Measurements from ENCODE around the gene ADH7.

ADH7 gene

GRCh38 chr4:99463566-99463965, 28.4 kb upstream of the ADH7 start:
- Histone ChIP-seq H3K79me2 (ENCODE audit: control insufficient read depth, low read length) (no peaks in the 10 kb centered on the region), H3F3A (ENCODE audit: control insufficient read depth, insufficient read depth) (no peaks in the 10 kb centered on the region), H3K4me1 (ENCODE audit: control insufficient read depth, low read length) (no peaks in the 10 kb centered on the region), H3K4me3 (ENCODE audit: low read length) (no peak overlapping the region), H3K36me3 (ENCODE audit: control insufficient read depth, low read length) (no peaks in the 10 kb centered on the region), H4K20me1 (ENCODE audit: control insufficient read depth, insufficient read depth, low read depth, low read length) (no peaks in the 10 kb centered on the region), H3K27me3 (ENCODE audit: control insufficient read depth, low read length) (no peaks in the 10 kb centered on the region; the same call in 1 of the 2 replicates), H3K9me3 (ENCODE audit: control insufficient read depth, insufficient read depth, low read length) (no peaks in the 10 kb centered on the region), H3K4me2 (ENCODE audit: low read length) (no peak overlapping the region), H3K9me2 (replicated peaks; ENCODE audit: control insufficient read depth, low read length) (no peaks in the 10 kb centered on the region), H3K27ac (ENCODE audit: low read depth, low read length) (no peak overlapping the region)
- no peak for TF ChIP-seq EZH2phosphoT487 (IDR thresholded peaks at IDR 0.05; ENCODE audit: borderline replicate concordance, low read length)
- TF ChIP-seq CTCF (IDR thresholded peaks at IDR 0.05; ENCODE audit: low read depth, low read length, poor library complexity, severe bottlenecking) = no peak

GRCh38 chr4:99462875-99463464, 27.8 kb upstream of the ADH7 start:
- Histone ChIP-seq H3K9me2 (replicated peaks; ENCODE audit: control insufficient read depth, low read length) (no peaks in the 10 kb centered on the region), H3K27me3 (ENCODE audit: control insufficient read depth, low read length) (no peaks in the 10 kb centered on the region; the same call in 1 of the 2 replicates), H3K4me3 (ENCODE audit: low read length) (no peak overlapping the region), H4K20me1 (ENCODE audit: control insufficient read depth, insufficient read depth, low read depth, low read length) (no peaks in the 10 kb centered on the region), H3F3A (ENCODE audit: control insufficient read depth, insufficient read depth) (no peaks in the 10 kb centered on the region), H3K27ac (ENCODE audit: low read depth, low read length) (no peak overlapping the region), H3K9me3 (ENCODE audit: control insufficient read depth, insufficient read depth, low read length) (no peaks in the 10 kb centered on the region), H3K79me2 (ENCODE audit: control insufficient read depth, low read length) (no peaks in the 10 kb centered on the region), H3K4me1 (ENCODE audit: control insufficient read depth, low read length) (no peaks in the 10 kb centered on the region), H3K4me2 (ENCODE audit: low read length) (no peak overlapping the region), H3K36me3 (ENCODE audit: control insufficient read depth, low read length) (no peaks in the 10 kb centered on the region)
- TF ChIP-seq EZH2phosphoT487 (IDR thresholded peaks at IDR 0.05; ENCODE audit: borderline replicate concordance, low read length) (no peak), CTCF (IDR thresholded peaks at IDR 0.05; ENCODE audit: low read depth, low read length, poor library complexity, severe bottlenecking) (peak; percentile 79)

- H3K27me3 ChIP-seq (ENCODE audit: control insufficient read depth, low read length) = no peaks in the 10 kb centered on the region; the same call in 1 of the 2 replicates
- H3K36me3 ChIP-seq (ENCODE audit: control insufficient read depth, low read length) = no peaks in the 10 kb centered on the region
- no peaks in the 10 kb centered on the region for H3K9me2 ChIP-seq (replicated peaks; ENCODE audit: control insufficient read depth, low read length)
- no peaks in the 10 kb centered on the region for H4K20me1 ChIP-seq (ENCODE audit: control insufficient read depth, insufficient read depth, low read depth, low read length)
- no peak overlapping the region for H3K27ac ChIP-seq (ENCODE audit: low read depth, low read length)
- no peaks in the 10 kb centered on the region for H3F3A ChIP-seq (ENCODE audit: control insufficient read depth, insufficient read depth)
- H3K79me2 ChIP-seq (ENCODE audit: control insufficient read depth, low read length) = no peaks in the 10 kb centered on the region
- H3K4me3 ChIP-seq (ENCODE audit: low read length) = no peak overlapping the region
- H3K4me2 ChIP-seq (ENCODE audit: low read length) = no peak overlapping the region
- H3K4me1 ChIP-seq (ENCODE audit: control insufficient read depth, low read length) = no peaks in the 10 kb centered on the region
- no peaks in the 10 kb centered on the region for H3K9me3 ChIP-seq (ENCODE audit: control insufficient read depth, insufficient read depth, low read length)
- TF ChIP-seq CTCF (IDR thresholded peaks at IDR 0.05; ENCODE audit: low read depth, low read length, poor library complexity, severe bottlenecking) = no peak
- no peak for TF ChIP-seq EZH2phosphoT487 (IDR thresholded peaks at IDR 0.05; ENCODE audit: borderline replicate concordance, low read length)
These were observed 26.7 kb upstream of the ADH7 start for GRCh38 chr4:99461623-99462401.
